ENCODE data around the gene IDI1. TPM values are rescaled to one million over a fixed set of nuclear protein-coding genes. Genes with fewer than 3 reads are reported as not detected.
A peak's percentile ranks its signal among the peaks of the same experiment; 100 is the strongest.

Gene IDI1
- total and polyA plus RNA-seq, 11 donors: 9.1 to 44.8 (median 18.4) TPM

- peaks cover 2 to 100% (median 97%) of the 10 kb centered on the region in 9 donors for H3K36me3 ChIP-seq
- 71 to 79% (median 77%) methylated on average over 10 of the region's 10 CpGs for WGBS, 4 donors
- DNase-seq (no peak), ATAC-seq (no peak)
- H3K4me3 ChIP-seq: no peak overlapping the region
- H3K9me3 ChIP-seq: peaks cover 0 to 10% (median 5%) of the 10 kb centered on the region in 12 donors
- H3K27me3 ChIP-seq: no peaks in the 10 kb centered on the region
- H3K4me1 ChIP-seq: no peaks in the 10 kb centered on the region
- intact Hi-C loops (cut with DNase I): no loop called here
- TF ChIP-seq POLR2A (IDR thresholded peaks at IDR 0.05): no peak
- TF ChIP-seq, protein P1, sequence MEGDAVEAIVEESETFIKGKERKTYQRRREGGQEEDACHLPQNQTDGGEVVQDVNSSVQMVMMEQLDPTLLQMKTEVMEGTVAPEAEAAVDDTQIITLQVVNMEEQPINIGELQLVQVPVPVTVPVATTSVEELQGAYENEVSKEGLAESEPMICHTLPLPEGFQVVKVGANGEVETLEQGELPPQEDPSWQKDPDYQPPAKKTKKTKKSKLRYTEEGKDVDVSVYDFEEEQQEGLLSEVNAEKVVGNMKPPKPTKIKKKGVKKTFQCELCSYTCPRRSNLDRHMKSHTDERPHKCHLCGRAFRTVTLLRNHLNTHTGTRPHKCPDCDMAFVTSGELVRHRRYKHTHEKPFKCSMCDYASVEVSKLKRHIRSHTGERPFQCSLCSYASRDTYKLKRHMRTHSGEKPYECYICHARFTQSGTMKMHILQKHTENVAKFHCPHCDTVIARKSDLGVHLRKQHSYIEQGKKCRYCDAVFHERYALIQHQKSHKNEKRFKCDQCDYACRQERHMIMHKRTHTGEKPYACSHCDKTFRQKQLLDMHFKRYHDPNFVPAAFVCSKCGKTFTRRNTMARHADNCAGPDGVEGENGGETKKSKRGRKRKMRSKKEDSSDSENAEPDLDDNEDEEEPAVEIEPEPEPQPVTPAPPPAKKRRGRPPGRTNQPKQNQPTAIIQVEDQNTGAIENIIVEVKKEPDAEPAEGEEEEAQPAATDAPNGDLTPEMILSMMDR (IDR thresholded peaks at IDR 0.05): no peak
- H3K27ac ChIP-seq: no peak overlapping the region
Measured at GRCh38 chr10:1007583-1007982, 41.3 kb downstream of the IDI1 start.

DNA sequence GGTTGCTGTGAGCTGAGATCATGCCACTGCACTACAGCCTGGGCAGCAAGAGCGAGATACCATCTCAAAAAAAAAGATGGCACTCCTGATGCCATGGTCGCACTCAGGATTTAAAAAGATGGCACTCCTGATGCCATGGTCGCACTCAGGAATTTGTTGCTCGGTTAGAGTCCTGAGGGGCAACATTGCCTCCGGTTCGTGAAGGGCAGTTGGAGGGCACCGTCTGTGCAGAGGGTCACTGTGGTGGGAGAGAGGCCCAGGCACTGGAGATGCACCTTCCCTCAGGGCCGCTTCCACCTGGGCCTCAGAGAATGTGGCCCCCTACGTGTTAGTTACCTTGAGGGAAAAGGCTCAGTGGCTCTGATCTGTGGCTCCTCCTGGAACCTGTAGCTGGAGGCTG lies 42.3 kb downstream of the IDI1 start:
- ATAC-seq (no peak), DNase-seq (no peak)
- intact Hi-C loops (cut with DNase I): no loop called here
- 93 to 96% (median 94%) methylated on average over 9 of the region's 9 CpGs for WGBS, 4 donors
- Histone ChIP-seq H3K4me1 (no peaks in the 10 kb centered on the region), H3K9me3 (peaks cover 0 to 20% (median 11%) of the 10 kb centered on the region in 12 donors), H3K4me3 (no peak overlapping the region), H3K27me3 (no peaks in the 10 kb centered on the region), H3K27ac (no peak overlapping the region), H3K36me3 (peaks cover 0 to 100% (median 97%) of the 10 kb centered on the region in 9 donors)
- TF ChIP-seq, protein P1 (IDR thresholded peaks at IDR 0.05): no peak
- TF ChIP-seq POLR2A (IDR thresholded peaks at IDR 0.05): no peak

GRCh38 chr10:1003884-1004670 lies 44.8 kb downstream of the IDI1 start:
- Histone ChIP-seq H3K4me3 (no peak overlapping the region), H3K27ac (no peak overlapping the region), H3K4me1 (no peaks in the 10 kb centered on the region), H3K36me3 (peaks cover 0 to 100% (median 100%) of the 10 kb centered on the region in 9 donors), H3K9me3 (peaks cover 0 to 21% (median 11%) of the 10 kb centered on the region in 12 donors), H3K27me3 (no peaks in the 10 kb centered on the region)
- TF ChIP-seq, protein P1 (IDR thresholded peaks at IDR 0.05): no peak
- no peak for TF ChIP-seq POLR2A (IDR thresholded peaks at IDR 0.05)
- intact Hi-C loops (cut with DNase I): no loop called here
- WGBS, 4 donors: 98 to 100% (median 98%) methylated on average over 6 to 9 of the region's 9 CpGs
- no peak for DNase-seq
- ATAC-seq: peak in 1 of 4 donors; percentile 27

GRCh38 chr10:1002425-1003006 lies 46.4 kb downstream of the IDI1 start:
- H3K27ac ChIP-seq: no peak overlapping the region
- WGBS, 4 donors: 98 to 99% (median 98%) methylated on average over 5 of the region's 5 CpGs
- no peak for TF ChIP-seq POLR2A (IDR thresholded peaks at IDR 0.05)
- TF ChIP-seq, protein P1 (IDR thresholded peaks at IDR 0.05): no peak

More at GRCh38 chr10:1002425-1003006, 46.4 kb downstream of the IDI1 start:
- H3K4me1 ChIP-seq: no peaks in the 10 kb centered on the region
- H3K9me3 ChIP-seq: peaks cover 0 to 21% (median 11%) of the 10 kb centered on the region in 12 donors
- intact Hi-C loops (cut with DNase I): no loop called here
- no peak overlapping the region for H3K4me3 ChIP-seq
- H3K27me3 ChIP-seq: no peaks in the 10 kb centered on the region
- DNase-seq (no peak), ATAC-seq (no peak)
- H3K36me3 ChIP-seq: peaks cover 0 to 100% (median 100%) of the 10 kb centered on the region in 9 donors
